ENCODE data around the gene NAA10.

The NAA10 gene

GRCh38 chrX:153972368-153973126, 37.7 kb upstream of the NAA10 start, which contains the start of gene TMEM187 (continued):
- TF ChIP-seq TCF7L2 (IDR thresholded peaks at IDR 0.05; ENCODE audit: borderline replicate concordance, low read depth, low read length) (0 out of 2 replicates have a peak, but pooled peaks have one; percentile 50), REPIN1 (tag by site-specific recombination; IDR thresholded peaks at IDR 0.05; ENCODE audit: low read depth) (no peak), ZSCAN30 (tag by site-specific recombination; IDR thresholded peaks at IDR 0.05) (0 out of 2 replicates have a peak, but pooled peaks have one; percentile 52), FEZF1 (tag by site-specific recombination; IDR thresholded peaks at IDR 0.05) (peak; percentile 80), ZNF707 (tag by site-specific recombination; IDR thresholded peaks at IDR 0.05) (no peak), ZNF549 (tag by site-specific recombination; IDR thresholded peaks at IDR 0.05) (no peak), ZNF645 (tag by site-specific recombination; IDR thresholded peaks at IDR 0.05) (no peak), PRDM2 (tag by site-specific recombination; IDR thresholded peaks at IDR 0.05; ENCODE audit: borderline replicate concordance) (no peak), ZNF280D (tag by site-specific recombination; IDR thresholded peaks at IDR 0.05) (no peak), ZNF792 (tag by site-specific recombination; IDR thresholded peaks at IDR 0.05) (no peak), ZNF629 (tag by site-specific recombination; IDR thresholded peaks at IDR 0.05) (no peak), MZF1 (tag by site-specific recombination; IDR thresholded peaks at IDR 0.05; ENCODE audit: borderline replicate concordance) (no peak), ATF2 (tag by site-specific recombination; IDR thresholded peaks at IDR 0.05; ENCODE audit: low read depth) (no peak), ZNF112 (tag by site-specific recombination; IDR thresholded peaks at IDR 0.05) (no peak), SALL2 (tag by site-specific recombination; IDR thresholded peaks at IDR 0.05; ENCODE audit: borderline replicate concordance) (no peak), PRDM1 (tag by site-specific recombination; IDR thresholded peaks at IDR 0.05) (peak; percentile 37; the same call in 1 of the 2 replicates), ZNF146 (tag by site-specific recombination; IDR thresholded peaks at IDR 0.05) (no peak), ZBTB26 (tag by site-specific recombination; optimal IDR thresholded peaks at IDR 0.05) (no peak)
- TF ChIP-seq, protein P1, sequence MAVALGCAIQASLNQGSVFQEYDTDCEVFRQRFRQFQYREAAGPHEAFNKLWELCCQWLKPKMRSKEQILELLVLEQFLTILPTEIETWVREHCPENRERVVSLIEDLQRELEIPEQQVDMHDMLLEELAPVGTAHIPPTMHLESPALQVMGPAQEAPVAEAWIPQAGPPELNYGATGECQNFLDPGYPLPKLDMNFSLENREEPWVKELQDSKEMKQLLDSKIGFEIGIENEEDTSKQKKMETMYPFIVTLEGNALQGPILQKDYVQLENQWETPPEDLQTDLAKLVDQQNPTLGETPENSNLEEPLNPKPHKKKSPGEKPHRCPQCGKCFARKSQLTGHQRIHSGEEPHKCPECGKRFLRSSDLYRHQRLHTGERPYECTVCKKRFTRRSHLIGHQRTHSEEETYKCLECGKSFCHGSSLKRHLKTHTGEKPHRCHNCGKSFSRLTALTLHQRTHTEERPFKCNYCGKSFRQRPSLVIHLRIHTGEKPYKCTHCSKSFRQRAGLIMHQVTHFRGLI (tag by site-specific recombination; IDR thresholded peaks at IDR 0.05): no peak
- TF ChIP-seq, protein P2, sequence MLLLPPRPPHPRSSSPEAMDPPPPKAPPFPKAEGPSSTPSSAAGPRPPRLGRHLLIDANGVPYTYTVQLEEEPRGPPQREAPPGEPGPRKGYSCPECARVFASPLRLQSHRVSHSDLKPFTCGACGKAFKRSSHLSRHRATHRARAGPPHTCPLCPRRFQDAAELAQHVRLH (tag by site-specific recombination; IDR thresholded peaks at IDR 0.05): no peak
- TF ChIP-seq, protein P3, sequence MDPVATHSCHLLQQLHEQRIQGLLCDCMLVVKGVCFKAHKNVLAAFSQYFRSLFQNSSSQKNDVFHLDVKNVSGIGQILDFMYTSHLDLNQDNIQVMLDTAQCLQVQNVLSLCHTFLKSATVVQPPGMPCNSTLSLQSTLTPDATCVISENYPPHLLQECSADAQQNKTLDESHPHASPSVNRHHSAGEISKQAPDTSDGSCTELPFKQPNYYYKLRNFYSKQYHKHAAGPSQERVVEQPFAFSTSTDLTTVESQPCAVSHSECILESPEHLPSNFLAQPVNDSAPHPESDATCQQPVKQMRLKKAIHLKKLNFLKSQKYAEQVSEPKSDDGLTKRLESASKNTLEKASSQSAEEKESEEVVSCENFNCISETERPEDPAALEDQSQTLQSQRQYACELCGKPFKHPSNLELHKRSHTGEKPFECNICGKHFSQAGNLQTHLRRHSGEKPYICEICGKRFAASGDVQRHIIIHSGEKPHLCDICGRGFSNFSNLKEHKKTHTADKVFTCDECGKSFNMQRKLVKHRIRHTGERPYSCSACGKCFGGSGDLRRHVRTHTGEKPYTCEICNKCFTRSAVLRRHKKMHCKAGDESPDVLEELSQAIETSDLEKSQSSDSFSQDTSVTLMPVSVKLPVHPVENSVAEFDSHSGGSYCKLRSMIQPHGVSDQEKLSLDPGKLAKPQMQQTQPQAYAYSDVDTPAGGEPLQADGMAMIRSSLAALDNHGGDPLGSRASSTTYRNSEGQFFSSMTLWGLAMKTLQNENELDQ (tag by site-specific recombination; IDR thresholded peaks at IDR 0.05; ENCODE audit: low read depth): no peak
